Measurements from ENCODE around the gene CAPZB.

CAPZB gene

GRCh38 chr1:19289244-19289643 lies 196.1 kb downstream of the CAPZB start:
- H3K27ac ChIP-seq: no peak overlapping the region
- H3K9ac ChIP-seq (ENCODE audit: insufficient read length): no peak overlapping the region
- H3K36me3 ChIP-seq (ENCODE audit: insufficient read depth, low read length): no peaks in the 10 kb centered on the region; the same call in 1 of the 2 replicates
- no peak overlapping the region for H3K4me3 ChIP-seq
- TF ChIP-seq EZH2 (IDR thresholded peaks at IDR 0.05) (no peak), POLR2AphosphoS5 (IDR thresholded peaks at IDR 0.05; ENCODE audit: borderline replicate concordance, low read depth, low read length) (no peak), FOXP2 (optimal IDR thresholded peaks at IDR 0.05; ENCODE audit: control extremely low read depth, extremely low read length, insufficient read depth) (no peak)
- DNase-seq (ENCODE audit: low read depth, low spot score): no peak
- H3K9me3 ChIP-seq (ENCODE audit: low read depth, low read length): no peaks in the 10 kb centered on the region

Measured in SK-N-MC (cell line).